Chondrocyte (in vitro differentiated cells): Measurements from ENCODE around the gene FMO1. TPM values are rescaled to one million over a fixed set of nuclear protein-coding genes. Genes with fewer than 3 reads are reported as not detected.

Experiments used
- DNase-seq: peaks from one replicate; pipeline ENCODE4 v3.0.0; 2021; ENCODE audit warnings: mixed read lengths, low spot score
- H3K27ac Mint-ChIP-seq: one replicate; pipeline ENCODE4 v1.8.0; 2021; ENCODE audit warnings: mild to moderate bottlenecking, moderate library complexity, mixed read lengths; ENCODE audit not compliant: unreplicated experiment
- H3K27me3 Mint-ChIP-seq: 2 replicates; pipeline ENCODE4 v1.8.0; 2021; ENCODE audit warnings: low read depth, mixed read lengths
- H3K36me3 Mint-ChIP-seq: 2 replicates; pipeline ENCODE4 v1.8.0; 2021; ENCODE audit warnings: low read depth, mixed read lengths
- H3K4me1 Mint-ChIP-seq: 2 replicates; pipeline ENCODE4 v1.8.0; 2021; ENCODE audit warnings: low read depth, mild to moderate bottlenecking, mixed read lengths
- H3K4me3 Mint-ChIP-seq: one replicate; pipeline ENCODE4 v1.8.0; 2021; ENCODE audit warnings: mild to moderate bottlenecking, moderate library complexity, mixed read lengths; ENCODE audit not compliant: unreplicated experiment
- H3K9me3 Mint-ChIP-seq: 2 replicates; pipeline ENCODE4 v1.8.0; 2021; ENCODE audit warnings: low read depth, mixed read lengths
- total RNA-seq: library from RNA; stranded (reverse); gene quantifications from 3 replicates; pipeline ENCODE4 v1.2.1, GENCODE V29; 2021
- TF ChIP-seq, protein P1 (sequence below): fragments of 200-600 bp; sonication (generic); IDR thresholded peaks from 2 replicates; pipeline ENCODE4 v1.5.0; 2021; ENCODE audit warnings: antibody characterized with exemption, mild to moderate bottlenecking, moderate library complexity

Gene FMO1
- total RNA-seq, 1 donor from 2014 or later: 0.65 TPM

DNA sequence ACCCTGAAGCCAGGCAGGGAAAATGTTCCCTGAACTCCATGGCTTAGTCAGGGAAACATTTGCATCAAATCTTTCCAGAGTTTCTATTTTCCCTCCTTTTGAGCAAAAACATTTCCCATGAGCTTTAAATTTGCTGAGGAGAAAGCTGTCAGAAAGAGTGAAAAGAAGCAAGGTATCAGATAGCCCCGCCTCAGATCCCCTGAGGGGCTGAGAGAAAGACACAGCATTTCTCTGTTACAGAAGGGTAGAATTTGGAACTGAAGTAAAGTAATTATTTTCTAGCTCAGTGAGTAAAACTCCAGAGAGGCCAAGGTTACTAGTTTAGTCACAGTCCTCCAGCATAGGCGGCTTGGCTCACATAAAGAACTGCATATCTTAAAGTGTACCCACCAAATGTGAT, 10.6 kb downstream of the FMO1 start:
- Mint-ChIP-seq H3K4me1 (peaks cover 3% of the 10 kb centered on the region), H3K4me3 (no peak overlapping the region), H3K27me3 (no peaks in the 10 kb centered on the region), H3K36me3 (no peaks in the 10 kb centered on the region), H3K9me3 (no peaks in the 10 kb centered on the region), H3K27ac (no peak overlapping the region)
- TF ChIP-seq, protein P1, sequence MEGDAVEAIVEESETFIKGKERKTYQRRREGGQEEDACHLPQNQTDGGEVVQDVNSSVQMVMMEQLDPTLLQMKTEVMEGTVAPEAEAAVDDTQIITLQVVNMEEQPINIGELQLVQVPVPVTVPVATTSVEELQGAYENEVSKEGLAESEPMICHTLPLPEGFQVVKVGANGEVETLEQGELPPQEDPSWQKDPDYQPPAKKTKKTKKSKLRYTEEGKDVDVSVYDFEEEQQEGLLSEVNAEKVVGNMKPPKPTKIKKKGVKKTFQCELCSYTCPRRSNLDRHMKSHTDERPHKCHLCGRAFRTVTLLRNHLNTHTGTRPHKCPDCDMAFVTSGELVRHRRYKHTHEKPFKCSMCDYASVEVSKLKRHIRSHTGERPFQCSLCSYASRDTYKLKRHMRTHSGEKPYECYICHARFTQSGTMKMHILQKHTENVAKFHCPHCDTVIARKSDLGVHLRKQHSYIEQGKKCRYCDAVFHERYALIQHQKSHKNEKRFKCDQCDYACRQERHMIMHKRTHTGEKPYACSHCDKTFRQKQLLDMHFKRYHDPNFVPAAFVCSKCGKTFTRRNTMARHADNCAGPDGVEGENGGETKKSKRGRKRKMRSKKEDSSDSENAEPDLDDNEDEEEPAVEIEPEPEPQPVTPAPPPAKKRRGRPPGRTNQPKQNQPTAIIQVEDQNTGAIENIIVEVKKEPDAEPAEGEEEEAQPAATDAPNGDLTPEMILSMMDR: no peak
- DNase-seq: no peak

DNA sequence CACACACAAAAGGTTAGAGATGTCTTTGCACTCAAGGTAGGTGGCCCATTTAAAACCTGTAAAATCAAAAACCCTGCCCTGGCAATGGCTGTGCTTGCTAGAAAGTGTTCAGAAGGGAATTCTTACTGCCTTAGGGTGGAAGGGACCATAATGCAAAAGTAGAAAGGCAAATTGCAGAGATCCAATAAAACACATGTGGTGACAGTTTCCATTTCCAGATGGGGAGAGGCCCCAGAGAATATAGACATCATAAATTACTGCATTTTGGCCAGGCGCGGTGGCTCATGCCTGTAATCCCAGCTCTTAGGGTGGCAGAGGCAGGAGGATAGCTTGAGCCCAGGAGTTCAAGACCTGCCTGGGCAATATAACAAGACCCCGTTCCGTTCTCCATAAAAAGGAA, 13.0 kb downstream of the FMO1 start:
- H3K4me1 Mint-ChIP-seq: no peaks in the 10 kb centered on the region
- TF ChIP-seq, protein P1: no peak
- no peaks in the 10 kb centered on the region for H3K27me3 Mint-ChIP-seq
- DNase-seq: no peak
- H3K36me3 Mint-ChIP-seq: no peaks in the 10 kb centered on the region
- no peak overlapping the region for H3K4me3 Mint-ChIP-seq
- H3K9me3 Mint-ChIP-seq: no peaks in the 10 kb centered on the region
- H3K27ac Mint-ChIP-seq: no peak overlapping the region

DNA sequence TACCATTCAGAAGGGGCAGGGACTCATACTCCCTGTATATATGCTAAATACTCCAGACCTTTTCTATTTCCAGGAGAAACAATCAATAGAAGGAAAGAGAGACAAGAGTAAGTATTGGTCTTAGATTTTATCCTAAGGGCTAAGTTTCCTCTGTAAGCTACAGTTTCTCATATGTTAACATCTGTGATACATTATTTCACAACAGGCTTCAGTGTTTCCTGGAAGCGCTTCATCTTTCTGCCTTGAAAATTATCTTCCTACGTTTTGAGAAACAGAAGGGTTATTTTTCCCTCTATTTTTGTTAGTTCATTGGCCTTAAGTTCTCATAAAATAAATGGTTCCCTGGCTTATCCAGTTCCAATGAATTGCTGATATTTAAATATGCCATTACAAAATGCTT, 15.6 kb downstream of the FMO1 start:
- no peak overlapping the region for H3K4me3 Mint-ChIP-seq
- no peaks in the 10 kb centered on the region for H3K9me3 Mint-ChIP-seq
- H3K27me3 Mint-ChIP-seq: no peaks in the 10 kb centered on the region
- peaks cover 17% of the 10 kb centered on the region for H3K4me1 Mint-ChIP-seq
- TF ChIP-seq, protein P1: no peak
- no peak overlapping the region for H3K27ac Mint-ChIP-seq
- DNase-seq: no peak
- H3K36me3 Mint-ChIP-seq: no peaks in the 10 kb centered on the region

DNA sequence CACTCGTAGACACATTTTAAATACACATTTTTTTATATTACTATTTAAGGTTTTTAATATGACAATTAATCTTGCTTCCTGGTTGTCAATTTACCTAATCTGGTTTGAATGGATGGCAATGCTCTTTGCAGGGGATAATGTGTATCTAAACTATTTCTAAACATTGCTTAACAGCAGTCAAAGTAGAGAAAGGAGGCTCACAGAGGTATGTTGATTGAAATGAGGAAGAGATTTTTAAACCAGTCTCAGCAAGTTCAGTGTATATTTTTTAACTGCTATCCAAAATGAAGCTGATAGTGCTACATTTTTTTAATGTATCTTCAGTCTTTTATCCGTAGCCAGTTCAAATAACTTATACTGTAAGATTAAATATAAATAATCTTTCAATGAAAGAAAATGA, 17.4 kb downstream of the FMO1 start:
- no peak for DNase-seq
- TF ChIP-seq, protein P1: no peak
- Mint-ChIP-seq H3K27ac (no peak overlapping the region), H3K27me3 (peaks cover under 1% of the 10 kb centered on the region), H3K9me3 (no peaks in the 10 kb centered on the region), H3K36me3 (no peaks in the 10 kb centered on the region), H3K4me3 (no peak overlapping the region), H3K4me1 (peaks cover 17% of the 10 kb centered on the region)

DNA sequence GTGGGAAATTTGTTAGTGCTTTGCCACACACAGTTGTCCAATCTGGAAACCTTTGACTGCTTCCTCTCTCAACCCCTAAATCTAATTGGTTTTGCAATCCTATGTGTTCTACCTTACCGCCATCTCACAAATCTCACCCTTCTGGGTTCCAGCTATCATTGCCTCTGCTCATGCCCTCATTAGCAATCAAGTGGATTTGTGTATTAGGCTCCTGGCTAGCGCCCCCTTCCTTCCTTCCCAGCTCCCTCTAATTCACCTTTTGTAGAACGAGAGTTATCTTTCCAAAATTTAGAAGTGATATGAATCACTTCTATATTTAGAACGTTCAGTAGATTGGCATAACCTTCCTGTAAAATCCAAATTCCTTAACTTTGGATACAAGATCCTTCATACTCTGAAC, 18.6 kb downstream of the FMO1 start:
- no peak for DNase-seq
- peaks cover 4% of the 10 kb centered on the region for H3K27me3 Mint-ChIP-seq
- H3K36me3 Mint-ChIP-seq: no peaks in the 10 kb centered on the region
- H3K9me3 Mint-ChIP-seq: no peaks in the 10 kb centered on the region
- no peak overlapping the region for H3K4me3 Mint-ChIP-seq
- peaks cover 17% of the 10 kb centered on the region for H3K4me1 Mint-ChIP-seq
- TF ChIP-seq, protein P1: no peak
- no peak overlapping the region for H3K27ac Mint-ChIP-seq
